Activated CD4-positive, alpha-beta T cell treated with anti-CD3 and anti-CD28 coated beads, Interleukin-2, amount 50 U/mL, for 48 hours (primary cell): Measurements from ENCODE around the gene ZNF829.
A peak's percentile ranks its signal among the peaks of the same experiment; 100 is the strongest.

Source experiments
- DNase-seq, 2 experiments: peaks; one replicate each; pipeline ENCODE4 v3.0.0-alpha.2; 2020

Gene ZNF829

DNA sequence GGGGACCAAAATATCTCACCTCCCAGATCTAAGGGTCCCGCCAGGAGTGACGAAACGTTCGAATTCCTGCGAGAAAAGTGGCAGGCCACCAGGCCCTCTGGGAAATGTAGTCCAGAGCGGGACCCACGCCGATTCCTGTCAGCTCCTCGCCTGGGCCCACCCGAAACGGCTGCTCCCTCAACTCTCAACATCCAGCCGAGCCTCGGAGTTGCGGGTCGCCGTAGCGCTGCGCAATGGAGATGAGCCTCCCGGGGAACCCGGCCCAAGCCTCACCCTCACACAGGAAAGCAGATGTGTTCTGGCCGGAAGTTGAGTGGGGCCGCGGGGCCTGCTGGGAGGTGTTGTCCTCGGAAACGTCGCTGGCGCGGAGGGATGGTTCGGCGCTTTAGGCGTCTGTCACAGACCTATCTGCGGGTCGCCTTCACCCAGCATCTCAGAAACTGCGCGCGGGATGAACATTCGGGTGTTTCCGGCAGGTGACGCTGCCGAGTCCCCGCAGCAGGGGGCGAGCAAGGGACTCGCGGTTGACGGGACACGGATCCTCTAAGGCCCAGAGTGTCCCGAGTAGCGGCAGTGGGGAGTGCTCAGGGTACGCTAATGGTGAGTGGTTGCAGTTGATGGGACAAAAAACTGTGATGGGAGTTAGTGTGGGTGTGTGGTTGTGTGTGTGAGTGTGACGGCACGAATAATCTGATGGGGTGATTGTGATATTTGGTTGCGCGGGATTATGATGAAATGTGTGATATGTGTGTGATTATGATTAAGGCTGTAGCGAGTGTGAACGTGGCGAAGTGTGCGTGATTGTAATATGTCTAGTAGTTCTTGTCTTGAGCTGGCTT is at the start of gene ZNF829, which contains the start of gene ZNF568:
TSS of gene ZNF829 (minus strand) at position 300 of the 839 bp plus-strand sequence. CDS start 1,124 bp downstream, outside the sequence.
TSS of gene ZNF568 (plus strand) at position 341 of the 839 bp plus-strand sequence. CDS start 6,439 bp downstream, outside the sequence.
- DNase-seq: peak; percentile 90 to 93

DNA sequence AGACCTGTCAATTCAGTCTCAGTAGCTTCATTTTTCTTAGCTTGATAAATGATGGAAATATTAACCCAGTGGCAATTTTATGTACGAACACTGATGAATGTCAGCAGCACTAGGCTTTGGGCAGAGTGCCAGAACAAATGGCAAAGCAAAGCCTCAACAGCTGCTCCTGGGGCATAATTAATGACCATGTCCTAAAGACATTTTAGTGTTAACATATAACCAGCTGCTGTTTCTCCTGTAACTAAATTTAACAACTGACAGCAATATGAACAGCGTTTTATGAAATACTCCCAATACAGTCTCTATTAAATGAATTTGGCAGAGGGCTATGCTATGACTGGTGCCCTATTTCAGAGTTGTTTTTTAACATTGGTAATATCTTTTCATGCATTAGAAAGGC is 47.2 kb upstream of the ZNF829 start:
- no peak for DNase-seq

- no peak for DNase-seq
Observed at GRCh38 chr19:36962346-36962745, 46.3 kb upstream of the ZNF829 start.

- no peak for DNase-seq
Observed at GRCh38 chr19:36950335-36951119, 34.4 kb upstream of the ZNF829 start.

GRCh38 chr19:36939153-36939552 is 23.1 kb upstream of the ZNF829 start:
- DNase-seq: no peak

DNA sequence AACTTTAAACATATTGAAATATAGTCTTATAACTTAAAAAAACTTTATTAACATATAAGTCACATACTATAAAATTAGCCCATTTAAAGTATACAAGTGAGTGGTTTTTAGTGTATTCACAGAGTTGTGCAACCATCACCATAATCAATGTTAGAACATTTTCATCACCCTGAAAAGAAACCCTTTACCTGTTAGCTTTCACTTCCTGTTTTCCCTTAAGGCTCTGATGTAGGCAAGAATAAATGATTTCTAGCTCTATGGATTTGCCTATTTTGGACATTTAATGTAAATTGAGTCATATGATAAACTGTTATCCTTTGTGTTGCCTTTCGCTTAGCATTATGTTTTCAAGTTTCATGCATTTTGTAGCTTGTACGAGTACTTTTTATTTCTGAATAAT is 15.6 kb upstream of the ZNF829 start:
- no peak for DNase-seq

DNA sequence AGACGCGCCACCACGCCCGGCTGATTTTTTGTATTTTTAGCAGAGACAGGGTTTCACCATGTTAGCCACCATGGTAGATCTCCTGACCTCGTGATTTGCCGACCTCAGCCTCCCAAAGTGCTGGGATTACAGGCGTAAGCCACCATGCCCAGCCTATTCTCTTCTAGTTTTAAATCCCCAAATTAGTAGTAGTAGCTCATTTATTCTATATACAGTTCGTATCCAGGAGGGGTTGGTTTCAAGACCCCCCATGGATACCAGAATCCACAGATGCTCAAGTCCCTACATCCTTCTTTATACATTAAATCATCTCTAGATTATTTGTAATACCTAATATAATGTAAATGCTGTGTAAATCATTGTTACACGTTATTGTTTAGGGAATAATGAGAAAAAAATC is 2.0 kb upstream of the ZNF829 start:
- DNase-seq: no peak

DNA sequence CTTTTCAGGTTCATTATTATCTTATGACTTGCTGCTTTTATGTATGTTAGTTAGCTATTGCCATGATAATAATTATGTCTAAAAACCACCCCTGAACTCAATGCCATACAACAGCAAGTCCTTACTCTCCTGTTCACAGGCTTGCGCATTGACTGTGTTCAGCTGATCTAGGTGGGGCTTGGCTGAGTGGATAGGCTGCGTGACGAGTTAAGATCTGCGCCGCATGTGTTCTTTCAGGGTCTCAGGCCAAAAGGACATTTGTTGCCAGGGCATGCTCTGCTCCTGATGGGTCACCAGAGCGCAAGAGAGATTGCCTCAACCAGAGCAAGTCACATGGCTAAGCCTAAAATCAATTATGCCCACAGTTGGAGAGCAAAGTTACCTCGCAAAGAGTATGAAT is 900 bp upstream of the ZNF829 start:
- no peak for DNase-seq

- no peak for DNase-seq
Observed at GRCh38 chr19:36898422-36898821, 17.7 kb downstream of the ZNF829 start.

DNA sequence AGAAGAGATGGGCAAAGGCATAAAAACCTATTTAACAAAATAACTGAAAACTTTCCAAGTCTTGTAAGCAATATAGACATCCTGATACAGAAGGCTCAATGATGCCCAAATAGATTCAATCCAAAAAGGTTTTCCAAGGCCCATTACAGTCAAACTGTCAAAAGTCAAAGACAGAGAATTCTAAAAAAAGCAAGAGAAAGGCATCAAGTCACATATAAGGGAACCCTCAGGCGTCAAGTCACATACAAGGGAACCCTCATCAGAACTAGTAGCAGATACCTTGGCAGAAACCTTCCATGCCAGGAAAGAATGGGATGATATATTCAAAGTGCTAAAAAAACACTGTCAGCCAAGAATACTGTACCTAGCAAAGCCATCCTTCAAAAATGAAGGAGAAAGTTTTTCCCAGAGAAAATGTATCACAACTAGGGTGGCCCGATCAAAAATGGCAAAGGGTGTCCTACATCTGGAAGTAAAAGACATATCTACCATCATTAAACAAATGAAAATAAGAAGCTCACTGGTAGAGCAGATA is 21.2 kb downstream of the ZNF829 start:
- DNase-seq: no peak

- DNase-seq: no peak
Observed at GRCh38 chr19:36891768-36892357, 24.2 kb downstream of the ZNF829 start.

DNA sequence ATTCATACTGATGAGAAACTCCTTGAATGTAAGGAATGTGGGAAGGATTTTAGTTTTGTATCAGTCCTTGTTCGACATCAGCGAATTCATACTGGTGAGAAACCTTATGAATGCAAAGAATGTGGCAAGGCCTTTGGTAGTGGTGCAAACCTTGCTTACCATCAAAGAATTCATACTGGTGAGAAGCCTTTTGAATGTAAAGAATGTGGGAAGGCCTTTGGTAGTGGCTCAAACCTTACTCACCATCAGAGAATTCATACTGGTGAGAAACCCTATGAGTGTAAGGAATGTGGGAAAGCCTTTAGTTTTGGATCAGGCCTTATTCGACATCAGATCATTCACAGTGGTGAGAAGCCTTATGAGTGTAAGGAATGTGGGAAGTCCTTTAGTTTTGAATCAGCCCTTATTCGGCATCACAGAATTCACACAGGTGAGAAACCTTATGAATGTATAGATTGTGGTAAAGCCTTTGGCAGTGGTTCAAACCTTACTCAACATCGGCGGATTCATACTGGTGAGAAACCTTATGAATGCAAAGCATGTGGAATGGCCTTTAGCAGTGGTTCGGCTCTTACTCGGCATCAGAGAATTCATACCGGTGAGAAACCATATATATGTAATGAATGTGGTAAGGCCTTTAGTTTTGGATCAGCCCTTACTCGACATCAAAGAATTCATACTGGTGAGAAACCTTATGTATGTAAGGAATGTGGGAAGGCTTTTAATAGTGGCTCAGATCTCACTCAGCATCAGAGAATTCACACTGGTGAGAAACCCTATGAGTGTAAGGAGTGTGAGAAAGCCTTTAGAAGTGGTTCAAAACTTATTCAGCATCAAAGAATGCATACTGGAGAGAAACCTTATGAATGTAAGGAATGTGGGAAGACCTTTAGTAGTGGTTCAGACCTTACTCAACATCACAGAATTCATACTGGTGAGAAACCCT is 38.8 kb downstream of the ZNF829 start:
- no peak for DNase-seq

- DNase-seq: no peak
Observed at GRCh38 chr19:36851898-36852297, 64.2 kb downstream of the ZNF829 start.

DNA sequence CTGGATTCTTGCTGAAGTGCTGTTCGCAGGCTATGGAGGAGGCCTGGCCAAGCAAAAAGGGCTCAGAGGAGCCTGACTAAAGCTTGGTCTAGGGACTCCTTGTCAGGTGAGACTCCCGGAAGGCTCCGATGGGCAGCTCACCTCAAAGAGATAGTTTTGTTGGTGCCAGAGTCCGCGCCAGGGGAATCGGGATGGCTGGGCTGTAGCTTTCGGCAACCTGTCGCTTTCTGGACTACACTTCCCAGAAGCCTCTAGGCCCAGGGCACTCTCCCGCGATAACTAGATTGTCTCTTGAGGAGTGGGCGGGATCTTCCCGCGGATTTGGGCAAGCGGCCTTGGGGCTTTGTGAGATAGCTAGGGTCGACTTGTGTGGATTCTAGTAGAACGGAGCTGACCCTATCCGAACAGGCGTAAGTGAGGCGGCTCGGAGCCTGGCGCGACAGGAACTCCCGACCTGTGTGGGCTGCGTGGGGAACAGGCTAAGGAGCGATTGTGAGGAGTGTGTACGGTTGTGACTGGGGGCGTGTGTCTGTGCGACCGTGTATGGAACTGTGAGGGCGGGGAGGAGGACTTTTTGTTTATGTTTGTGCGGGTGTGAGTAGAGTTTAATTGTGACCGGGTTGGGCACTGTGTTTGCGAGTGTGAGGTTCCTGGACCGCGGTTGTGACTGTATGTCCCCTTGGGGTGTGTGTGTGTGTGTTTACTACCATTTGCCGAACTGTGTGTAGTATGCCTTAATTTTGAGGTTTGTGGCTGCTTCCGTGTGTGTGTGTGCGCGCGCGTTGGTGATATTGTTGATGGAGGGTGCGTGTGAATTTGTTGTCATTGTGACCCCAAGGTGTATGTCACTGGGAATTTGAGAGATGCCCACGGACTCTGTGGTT is 65.3 kb downstream of the ZNF829 start, which contains the start of gene ZNF345:
TSS of gene ZNF345 (plus strand) at position 318 of the 884 bp plus-strand sequence. CDS start 25,955 bp downstream, outside the sequence.
- DNase-seq: peak; percentile 78 to 85

- peak; percentile 84 to 91 for DNase-seq
Observed at GRCh38 chr19:36849701-36850558, 66.2 kb downstream of the ZNF829 start.

DNA sequence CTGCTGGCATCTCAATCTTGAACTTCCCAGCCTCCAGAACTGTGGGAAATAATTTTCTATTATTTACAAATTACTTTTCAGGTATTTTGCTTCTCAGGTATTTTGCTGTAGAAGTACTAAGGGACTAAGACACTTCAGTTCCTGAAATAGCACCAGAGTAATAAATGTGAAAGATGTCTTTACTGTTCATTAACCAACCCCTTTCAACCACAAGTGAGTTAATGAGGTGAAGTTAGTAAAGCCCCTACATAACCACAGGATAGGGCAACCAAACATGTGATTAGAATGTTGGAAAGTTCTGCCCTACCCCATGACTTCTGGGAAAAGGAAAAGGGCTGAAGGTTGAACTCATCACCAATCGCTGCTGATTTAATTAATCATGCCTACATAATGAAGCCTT is 68.1 kb downstream of the ZNF829 start:
- DNase-seq: no peak

GRCh38 chr19:36838784-36839324 is 77.2 kb downstream of the ZNF829 start:
- no peak for DNase-seq
